ENCODE data around the gene EIF4A2. TPM values are rescaled to one million over a fixed set of nuclear protein-coding genes. Genes with fewer than 3 reads are reported as not detected.

EIF4A2 gene
- total and polyA plus RNA-seq, 9 of the 15 experiments (the other 6 are each of a cell fraction or from before 2014, with no cell fraction given): 307 to 754 (median 435) TPM

GRCh38 chr3:186783058-186783730, at the start of gene EIF4A2 (continued):
- no peak for TF ChIP-seq CEBPG (CRISPR knock-in tag; IDR thresholded peaks at IDR 0.05)
- no peak for TF ChIP-seq CEBPG (tag; conservative IDR thresholded peaks at IDR 0.05 in 1 of 2, IDR thresholded peaks at IDR 0.05 in 1 of 2)
- TF ChIP-seq PHB2 (IDR thresholded peaks at IDR 0.05; ENCODE audit: low read depth): no peak
- no peak for TF ChIP-seq ZFP1 (CRISPR knock-in tag; IDR thresholded peaks at IDR 0.05)
- TF ChIP-seq MLX (CRISPR knock-in tag; conservative IDR thresholded peaks at IDR 0.05): no peak
- TF ChIP-seq RREB1 (CRISPR knock-in tag; IDR thresholded peaks at IDR 0.05): no peak
- TF ChIP-seq BHLHE40 (IDR thresholded peaks at IDR 0.05; ENCODE audit: low read length): no peak
- TF ChIP-seq ARID3B (CRISPR knock-in tag; IDR thresholded peaks at IDR 0.05; ENCODE audit: borderline replicate concordance): no peak
- peak; percentile 93 for TF ChIP-seq BRD4 (IDR thresholded peaks at IDR 0.05)
- peak; percentile 54; the same call in 1 of the 2 replicates for TF ChIP-seq ETS1 (conservative IDR thresholded peaks at IDR 0.05; ENCODE audit: control insufficient read depth, low read depth, low read length)
- no peak for TF ChIP-seq CHD1 (IDR thresholded peaks at IDR 0.05; ENCODE audit: low read length)
- TF ChIP-seq ZNF41 (CRISPR knock-in tag; conservative IDR thresholded peaks at IDR 0.05): no peak
- TF ChIP-seq KHSRP (IDR thresholded peaks at IDR 0.05): no peak
- TF ChIP-seq ZNF449 (CRISPR knock-in tag; IDR thresholded peaks at IDR 0.05): peak; percentile 93; the same call in 1 of the 2 replicates
- TF ChIP-seq CHCHD3 (CRISPR knock-in tag; IDR thresholded peaks at IDR 0.05): peak; percentile 84
- TF ChIP-seq ZNF589 (CRISPR knock-in tag; IDR thresholded peaks at IDR 0.05; ENCODE audit: low read depth): peak; percentile 69; the same call in 1 of the 2 replicates
- TF ChIP-seq EZH2 (IDR thresholded peaks at IDR 0.05; ENCODE audit: borderline replicate concordance, low read depth, low read length): no peak

Measured in K562 (cell line).